Gastrocnemius medialis (tissue), 4 donors: Measurements from ENCODE around the gene TWIST2. TPM values are rescaled to one million over a fixed set of nuclear protein-coding genes. Genes with fewer than 3 reads are reported as not detected.

Source experiments
- ATAC-seq, 2 donors: fragments of 150-250 bp; one replicate each; pipeline ENCODE4 v1.9.1; 2016
- DNase-seq, 2 donors: peaks; one replicate each; pipeline ENCODE4 v3.0.0-alpha.2; 2019
- H3K27ac ChIP-seq, 4 donors: fragments of 200-600 bp; sonication (generic); 1 replicate in 1 of 4; 2 replicates in 3 of 4; pipeline ENCODE4 v1.5.1; 2016 to 2018; ENCODE audit warnings: mild to moderate bottlenecking in 2 of 4, moderate library complexity in 1 of 4
- H3K27me3 ChIP-seq, 3 donors: fragments of 200-600 bp; sonication (generic) in 2 of 3; 1 replicate in 1 of 3; 2 replicates in 2 of 3; pipeline versions ENCODE4 v1.5.1 to v1.6.0; 2016 to 2019; ENCODE audit warnings: mild to moderate bottlenecking in 1 of 3, moderate library complexity in 1 of 3
- H3K36me3 ChIP-seq, 2 donors: fragments of 200-600 bp; sonication (generic) in 1 of 2; one replicate each; pipeline ENCODE4 v1.5.1; 2017 to 2018
- H3K4me1 ChIP-seq, 2 donors: fragments of 200-600 bp; sonication (generic) in 1 of 2; one replicate each; pipeline ENCODE4 v1.5.1; 2016 to 2017; ENCODE audit warnings: mild to moderate bottlenecking in 2 of 2
- H3K4me3 ChIP-seq, 4 donors: fragments of 200-600 bp; sonication (generic) in 3 of 4; 1 replicate in 1 of 4; 2 replicates in 3 of 4; pipeline ENCODE4 v1.5.1; 2016 to 2019; ENCODE audit warnings: mild to moderate bottlenecking in 2 of 4
- H3K9me3 ChIP-seq, 3 donors: fragments of 200-600 bp; sonication (generic) in 2 of 3; 1 replicate in 1 of 3; 2 replicates in 2 of 3; pipeline ENCODE4 v1.5.1; 2016 to 2019
- CTCF ChIP-seq, 5 experiments: fragments of 450-650 bp in 3 of 5; fragments of 200-600 bp in 2 of 5; sonication (generic) in 2 of 5; IDR thresholded peaks in 4 of 5; conservative IDR thresholded peaks in 1 of 5; 1 replicate in 4 of 5; 2 replicates in 1 of 5; pipeline ENCODE4 v1.5.1; 2016 to 2019; ENCODE audit warnings: antibody characterized with exemption in 5 of 5, mild to moderate bottlenecking in 3 of 5, moderate library complexity in 3 of 5
- POLR2A ChIP-seq, 2 donors: fragments of 450-650 bp; IDR thresholded peaks; one replicate each; pipeline ENCODE4 v1.6.1; 2017; ENCODE audit warnings: antibody characterized with exemption in 2 of 2, mild to moderate bottlenecking in 2 of 2, moderate library complexity in 2 of 2
- in situ Hi-C, 4 donors: fragments of 200-750 bp; cut with MboI; loops; one replicate each; pipeline versions ENCODE4 v1.15.0 to v1.8.0; 2017; ENCODE audit warnings: low sequenced_read_pairs in 4 of 4
- intact Hi-C: fragments of 100-400 bp; cut with DNase I; formaldehyde crosslinking; loops from one replicate; pipeline ENCODE4 v1.15.1; 2023; ENCODE audit warnings: low total_unique reads
- total RNA-seq, 4 donors: library from RNA; depleted of rRNA; stranded (reverse); fragments of >200 nt; gene quantifications; one replicate each; pipeline versions ENCODE4 v1.1.0 to v1.2.3, GENCODE V29; 2016

Gene TWIST2
- total RNA-seq, 4 donors from 2014 or later, result 1.9 to 9.3 (median 2.2) TPM

- Histone ChIP-seq H3K4me1 (no peaks in the 10 kb centered on the region), H3K36me3 (no peaks in the 10 kb centered on the region), H3K9me3 (no peaks in the 10 kb centered on the region), H3K27me3 (peaks cover 3 to 16% (median 15%) of the 10 kb centered on the region in 3 donors), H3K4me3 (no peak overlapping the region), H3K27ac (no peak overlapping the region)
- ATAC-seq (no peak), DNase-seq (no peak)
- in situ Hi-C loops (no loop called here), intact Hi-C loops (no loop called here)
- no peak for TF ChIP-seq POLR2A (IDR thresholded peaks at IDR 0.05)
- no peak for TF ChIP-seq CTCF (IDR thresholded peaks at IDR 0.05 in 4 of 5, conservative IDR thresholded peaks at IDR 0.05 in 1 of 5)
These were observed 56.8 kb downstream of the TWIST2 start for GRCh38 chr2:238904716-238905115.

DNA sequence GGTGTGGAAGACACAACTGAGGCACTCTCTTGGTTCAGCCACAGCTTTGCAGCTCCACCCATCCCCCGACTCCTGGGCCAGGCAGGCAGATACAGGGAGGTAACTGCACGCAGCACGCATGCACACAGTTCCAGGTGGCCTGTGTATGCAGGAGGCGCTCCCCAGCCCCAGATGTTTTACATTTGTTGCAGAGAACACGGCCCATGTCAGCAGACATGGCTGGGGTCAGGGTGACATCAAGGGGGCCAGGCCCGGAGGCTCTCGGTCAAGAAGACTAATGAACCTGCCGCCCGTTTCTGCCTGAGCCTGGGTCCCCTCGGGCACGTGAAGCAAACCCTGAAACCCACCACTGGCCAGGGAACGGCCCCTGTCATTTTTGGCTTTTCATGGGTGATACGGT lies 57.3 kb downstream of the TWIST2 start:
- in situ Hi-C loops (no loop called here), intact Hi-C loops (no loop called here)
- TF ChIP-seq CTCF (IDR thresholded peaks at IDR 0.05 in 4 of 5, conservative IDR thresholded peaks at IDR 0.05 in 1 of 5), result no peak
- TF ChIP-seq POLR2A (IDR thresholded peaks at IDR 0.05), result no peak
- peaks cover 3 to 16% (median 14%) of the 10 kb centered on the region in 3 donors for H3K27me3 ChIP-seq
- no peak overlapping the region for H3K27ac ChIP-seq
- ATAC-seq, result no peak
- no peaks in the 10 kb centered on the region for H3K9me3 ChIP-seq
- no peak for DNase-seq
- H3K36me3 ChIP-seq, result no peaks in the 10 kb centered on the region
- H3K4me1 ChIP-seq, result no peaks in the 10 kb centered on the region
- H3K4me3 ChIP-seq, result no peak overlapping the region

DNA sequence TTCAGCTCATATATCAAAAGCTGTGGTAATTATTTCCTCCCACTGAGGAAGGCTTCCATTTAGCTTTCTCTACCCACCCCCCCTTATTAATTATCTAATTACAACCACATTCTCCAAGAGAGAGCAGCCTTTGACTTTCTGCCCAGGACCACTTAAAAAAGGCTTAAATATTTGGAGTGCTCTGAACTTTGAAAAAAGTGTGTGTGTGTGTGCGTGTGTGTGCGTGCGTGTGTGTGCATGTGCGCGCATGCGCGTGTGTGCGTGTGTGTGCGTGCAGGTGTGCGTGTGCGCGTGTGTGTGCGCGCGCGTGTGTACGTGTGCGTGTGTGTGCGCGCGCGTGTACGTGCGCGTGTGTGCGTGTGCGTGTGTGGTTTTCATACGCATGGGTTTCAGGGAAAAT lies 57.8 kb downstream of the TWIST2 start:
- DNase-seq, result no peak
- TF ChIP-seq POLR2A (IDR thresholded peaks at IDR 0.05) (no peak), CTCF (IDR thresholded peaks at IDR 0.05 in 4 of 5, conservative IDR thresholded peaks at IDR 0.05 in 1 of 5) (no peak)
- in situ Hi-C loops, result no loop called here

GRCh38 chr2:238906254-238906935 lies 58.5 kb downstream of the TWIST2 start:
- intact Hi-C loops (no loop called here), in situ Hi-C loops (no loop called here)
- H3K4me1 ChIP-seq, result no peaks in the 10 kb centered on the region
- ATAC-seq (no peak), DNase-seq (no peak)
- no peaks in the 10 kb centered on the region for H3K36me3 ChIP-seq
- no peak overlapping the region for H3K27ac ChIP-seq
- H3K9me3 ChIP-seq, result no peaks in the 10 kb centered on the region
- no peak overlapping the region for H3K4me3 ChIP-seq
- peaks cover 3 to 11% (median 9%) of the 10 kb centered on the region in 3 donors for H3K27me3 ChIP-seq
- TF ChIP-seq CTCF (IDR thresholded peaks at IDR 0.05 in 4 of 5, conservative IDR thresholded peaks at IDR 0.05 in 1 of 5), result no peak
- TF ChIP-seq POLR2A (IDR thresholded peaks at IDR 0.05), result no peak

More for the DNA sequence above, 57.8 kb downstream of the TWIST2 start:
- Histone ChIP-seq H3K27me3 (peaks cover 3 to 16% (median 11%) of the 10 kb centered on the region in 3 donors), H3K9me3 (no peaks in the 10 kb centered on the region), H3K27ac (no peak overlapping the region), H3K36me3 (no peaks in the 10 kb centered on the region), H3K4me3 (no peak overlapping the region), H3K4me1 (no peaks in the 10 kb centered on the region)
- ATAC-seq, result no peak
- intact Hi-C loops, result no loop called here
